Lower leg skin (tissue), 3 donors: ENCODE results near the gene DLGAP4.

Experiments used
- POLR2A ChIP-seq, 2 donors: fragments of 450-650 bp; IDR thresholded peaks; one replicate each; pipeline ENCODE4 v1.6.1; 2016 to 2017; ENCODE audit warnings: antibody characterized with exemption in 2 of 2, mild to moderate bottlenecking in 1 of 2, moderate library complexity in 1 of 2
- TF ChIP-seq, protein P1 (sequence below), 3 donors: fragments of 450-650 bp; IDR thresholded peaks; one replicate each; pipeline ENCODE4 v1.5.1; 2016; ENCODE audit warnings: antibody characterized with exemption in 3 of 3, mild to moderate bottlenecking in 3 of 3, moderate library complexity in 2 of 3

DNA sequence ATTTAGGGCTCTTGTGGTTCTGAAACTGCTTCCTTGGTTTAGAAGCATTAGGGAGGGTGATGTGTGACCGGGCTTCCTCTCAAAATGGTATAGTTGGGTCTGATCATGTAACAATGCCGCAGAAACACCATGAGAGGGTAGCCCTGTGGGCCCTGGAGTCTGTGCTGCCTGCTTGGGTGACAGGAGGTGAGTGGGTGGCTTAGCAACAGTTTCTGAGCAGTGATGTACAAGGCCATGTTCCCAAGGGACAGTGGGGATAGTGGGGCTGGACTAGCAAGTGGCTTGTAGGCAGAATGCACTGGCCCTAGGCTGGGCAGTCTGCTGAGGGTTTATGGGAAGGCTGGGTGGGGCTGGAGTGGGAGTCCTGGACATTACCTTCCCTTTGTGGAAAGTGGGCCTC, 128.2 kb downstream of the DLGAP4 start:
- TF ChIP-seq, protein P1, sequence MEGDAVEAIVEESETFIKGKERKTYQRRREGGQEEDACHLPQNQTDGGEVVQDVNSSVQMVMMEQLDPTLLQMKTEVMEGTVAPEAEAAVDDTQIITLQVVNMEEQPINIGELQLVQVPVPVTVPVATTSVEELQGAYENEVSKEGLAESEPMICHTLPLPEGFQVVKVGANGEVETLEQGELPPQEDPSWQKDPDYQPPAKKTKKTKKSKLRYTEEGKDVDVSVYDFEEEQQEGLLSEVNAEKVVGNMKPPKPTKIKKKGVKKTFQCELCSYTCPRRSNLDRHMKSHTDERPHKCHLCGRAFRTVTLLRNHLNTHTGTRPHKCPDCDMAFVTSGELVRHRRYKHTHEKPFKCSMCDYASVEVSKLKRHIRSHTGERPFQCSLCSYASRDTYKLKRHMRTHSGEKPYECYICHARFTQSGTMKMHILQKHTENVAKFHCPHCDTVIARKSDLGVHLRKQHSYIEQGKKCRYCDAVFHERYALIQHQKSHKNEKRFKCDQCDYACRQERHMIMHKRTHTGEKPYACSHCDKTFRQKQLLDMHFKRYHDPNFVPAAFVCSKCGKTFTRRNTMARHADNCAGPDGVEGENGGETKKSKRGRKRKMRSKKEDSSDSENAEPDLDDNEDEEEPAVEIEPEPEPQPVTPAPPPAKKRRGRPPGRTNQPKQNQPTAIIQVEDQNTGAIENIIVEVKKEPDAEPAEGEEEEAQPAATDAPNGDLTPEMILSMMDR (IDR thresholded peaks at IDR 0.05), result no peak
- no peak for TF ChIP-seq POLR2A (IDR thresholded peaks at IDR 0.05)
